RPMI7951 (cell line): ENCODE results near the gene KIR3DL3. TPM values are rescaled to one million over a fixed set of nuclear protein-coding genes. Genes with fewer than 3 reads are reported as not detected.
"Not testable (repeated sequence)": the region's sequence is repeated elsewhere in the genome, so short reads cannot be mapped to it uniquely, and the experiment has no call there.

Experiments
- DNase-seq: peaks from one replicate; pipeline ENCODE4 v3.0.0-alpha.2; 2012; ENCODE audit warnings: low read depth
- total RNA-seq: library from RNA; depleted of rRNA; stranded (reverse); fragments of >200 nt; shearing (Covaris generic); gene quantifications from 2 replicates; pipeline ENCODE4 v1.2.3, GENCODE V29; 2014; rRNA removed

KIR3DL3 gene
- total RNA-seq, 1 experiment from 2014 or later: not detected

- not testable (repeated sequence) for DNase-seq
These were observed 58.7 kb downstream of the KIR3DL3 start for GRCh38 chr19:54782916-54783315.

Other genes starting within 250 kb of the KIR3DL3 start
- not detected in 2 replicates for gene LAIR2, start 221.6 kb upstream of the KIR3DL3 start, total RNA-seq
- gene LILRA2, start 150.7 kb upstream of the KIR3DL3 start, total RNA-seq: not detected in 2 replicates
- not detected in 2 replicates for gene LILRA1, start 130.8 kb upstream of the KIR3DL3 start, total RNA-seq
- gene LILRB1, start 94.0 kb upstream of the KIR3DL3 start, total RNA-seq: not detected in 2 replicates
- not detected in 2 replicates for gene LILRB4, start 61.5 kb upstream of the KIR3DL3 start, total RNA-seq
- gene KIR2DL3, start 14.1 kb downstream of the KIR3DL3 start, total RNA-seq: not detected in 2 replicates
- not detected in 2 replicates for gene KIR2DL1, start 45.4 kb downstream of the KIR3DL3 start, total RNA-seq
- not detected in 2 replicates for gene KIR2DL4, start 79.2 kb downstream of the KIR3DL3 start, total RNA-seq
- gene KIR3DL1, start 92.0 kb downstream of the KIR3DL3 start, total RNA-seq: not detected in 2 replicates
- gene KIR2DS4, start 108.2 kb downstream of the KIR3DL3 start, total RNA-seq: not detected in 2 replicates
- gene KIR3DL2, start 126.0 kb downstream of the KIR3DL3 start, total RNA-seq: not detected in 2 replicates
- not detected in 2 replicates for gene FCAR, start 149.8 kb downstream of the KIR3DL3 start, total RNA-seq
- gene NCR1, start 181.7 kb downstream of the KIR3DL3 start, total RNA-seq: not detected in 2 replicates
- gene NLRP7, start 223.1 kb downstream of the KIR3DL3 start, total RNA-seq: not detected in 2 replicates
- gene NLRP2, start 241.9 kb downstream of the KIR3DL3 start, total RNA-seq: 0.12 and 0.20 TPM in 2 replicates